Measurements from ENCODE around the gene PKNOX2.

The PKNOX2 gene

DNA sequence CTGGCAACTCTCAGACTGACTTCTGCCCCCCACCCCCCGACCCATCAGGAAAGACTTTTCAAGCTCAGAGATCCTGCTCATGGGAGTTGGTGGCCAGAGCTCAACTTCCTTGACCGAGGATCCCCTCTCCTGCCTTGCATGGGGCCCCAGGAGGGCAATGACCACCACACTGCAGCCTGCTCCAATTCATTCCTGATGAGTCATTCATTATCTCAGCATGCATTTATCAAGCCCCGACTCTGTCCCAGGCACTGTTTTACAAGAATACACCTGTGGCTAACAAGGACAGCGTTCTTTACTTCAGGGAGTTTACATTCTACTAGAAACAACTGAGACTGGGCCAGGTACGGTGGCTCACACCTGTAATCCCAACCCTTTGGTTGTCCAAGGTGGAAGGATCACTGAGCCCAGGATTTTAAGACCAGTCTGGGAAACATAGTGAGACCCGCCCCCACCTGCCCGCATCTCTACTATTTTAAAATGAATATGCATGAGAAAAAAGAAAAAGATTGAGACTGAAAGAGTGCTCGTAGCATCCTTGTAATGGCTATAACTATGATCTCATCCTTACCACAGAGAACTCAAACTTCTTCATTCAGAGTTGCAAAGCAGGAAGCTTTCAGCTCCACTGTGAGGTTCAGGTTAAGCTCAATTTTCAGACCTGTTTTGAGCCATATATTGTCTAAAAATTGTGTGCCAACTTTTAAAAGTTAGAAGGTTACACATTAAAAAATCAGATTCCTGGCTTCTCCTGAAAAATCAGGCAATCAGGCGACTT lies 271.1 kb downstream of the PKNOX2 start:
- Mint-ChIP-seq H3K4me3 (no peak overlapping the region), H3K27me3 (peaks cover 25% of the 10 kb centered on the region)

GRCh38 chr11:125441648-125442410 lies 277.3 kb downstream of the PKNOX2 start:
- Mint-ChIP-seq H3K27me3 (peaks cover 41% of the 10 kb centered on the region), H3K4me3 (no peak overlapping the region), H3K4me1 (ENCODE audit: low read depth) (no peaks in the 10 kb centered on the region), H3K27ac (no peak overlapping the region), H3K9me3 (no peaks in the 10 kb centered on the region), H3K36me3 (ENCODE audit: low read depth) (no peaks in the 10 kb centered on the region)

More for the DNA sequence above, 271.1 kb downstream of the PKNOX2 start:
- Mint-ChIP-seq H3K36me3 (ENCODE audit: low read depth) (no peaks in the 10 kb centered on the region), H3K4me1 (ENCODE audit: low read depth) (no peaks in the 10 kb centered on the region), H3K9me3 (no peaks in the 10 kb centered on the region), H3K27ac (no peak overlapping the region)

DNA sequence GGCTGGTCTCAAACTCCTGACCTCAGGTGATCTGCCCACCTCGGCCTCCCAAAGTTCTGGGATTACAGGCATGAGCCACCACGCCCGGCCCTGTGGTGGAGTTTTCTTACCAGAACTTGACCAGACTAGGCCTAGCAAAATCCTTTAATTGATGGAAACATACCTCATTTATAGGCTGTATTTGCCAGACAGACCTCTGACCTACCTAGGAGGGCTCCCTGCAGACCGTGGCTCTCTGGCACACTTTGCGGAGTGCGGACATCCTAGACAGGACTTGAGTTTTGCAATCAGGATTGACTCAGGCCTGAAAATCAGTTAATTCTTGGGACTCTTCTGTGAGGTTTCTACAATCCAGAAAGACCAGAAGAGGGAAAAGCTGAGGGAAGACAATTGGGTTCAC lies 278.4 kb downstream of the PKNOX2 start:
- Mint-ChIP-seq H3K4me1 (ENCODE audit: low read depth) (no peaks in the 10 kb centered on the region), H3K36me3 (ENCODE audit: low read depth) (no peaks in the 10 kb centered on the region), H3K4me3 (no peak overlapping the region), H3K27me3 (peaks cover 35% of the 10 kb centered on the region), H3K27ac (no peak overlapping the region), H3K9me3 (no peaks in the 10 kb centered on the region)

- Mint-ChIP-seq H3K4me3 (no peak overlapping the region), H3K4me1 (ENCODE audit: low read depth) (no peaks in the 10 kb centered on the region), H3K27me3 (peaks cover 33% of the 10 kb centered on the region), H3K27ac (no peak overlapping the region), H3K36me3 (ENCODE audit: low read depth) (no peaks in the 10 kb centered on the region), H3K9me3 (no peaks in the 10 kb centered on the region)
These were observed 279.3 kb downstream of the PKNOX2 start for GRCh38 chr11:125443767-125444311.

GRCh38 chr11:125445731-125446130 lies 281.2 kb downstream of the PKNOX2 start:
- no peaks in the 10 kb centered on the region for H3K9me3 Mint-ChIP-seq
- no peak overlapping the region for H3K27ac Mint-ChIP-seq
- no peaks in the 10 kb centered on the region for H3K36me3 Mint-ChIP-seq (ENCODE audit: low read depth)
- peaks cover 24% of the 10 kb centered on the region for H3K27me3 Mint-ChIP-seq
- no peak overlapping the region for H3K4me3 Mint-ChIP-seq
- H3K4me1 Mint-ChIP-seq (ENCODE audit: low read depth), result no peaks in the 10 kb centered on the region

DNA sequence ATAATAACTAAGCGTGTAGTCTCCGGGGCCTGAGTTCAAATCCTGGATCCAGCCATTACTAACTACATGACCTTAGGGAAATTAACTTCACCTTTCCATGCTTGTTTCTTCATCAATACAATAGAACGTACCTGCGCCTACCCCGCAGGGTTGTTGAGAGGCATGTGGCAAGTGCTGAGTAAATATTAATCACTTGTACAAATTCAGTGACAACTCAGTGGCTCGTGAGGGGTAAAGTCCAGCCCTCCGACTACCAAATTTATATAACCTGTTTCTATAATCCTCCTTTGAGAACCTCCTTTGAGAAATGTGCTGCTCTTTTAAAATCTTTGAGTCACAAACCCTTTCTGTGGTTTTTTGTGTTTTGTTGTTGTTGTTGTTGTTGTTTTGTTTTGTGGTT lies 281.7 kb downstream of the PKNOX2 start:
- H3K4me3 Mint-ChIP-seq, result no peak overlapping the region
- H3K9me3 Mint-ChIP-seq, result no peaks in the 10 kb centered on the region
- H3K4me1 Mint-ChIP-seq (ENCODE audit: low read depth), result no peaks in the 10 kb centered on the region
- no peak overlapping the region for H3K27ac Mint-ChIP-seq
- no peaks in the 10 kb centered on the region for H3K36me3 Mint-ChIP-seq (ENCODE audit: low read depth)
- H3K27me3 Mint-ChIP-seq, result peaks cover 19% of the 10 kb centered on the region

- no peaks in the 10 kb centered on the region for H3K4me1 Mint-ChIP-seq (ENCODE audit: low read depth)
- H3K27me3 Mint-ChIP-seq, result peaks cover 7% of the 10 kb centered on the region
These were observed 283.2 kb downstream of the PKNOX2 start for GRCh38 chr11:125447721-125448120.

DNA sequence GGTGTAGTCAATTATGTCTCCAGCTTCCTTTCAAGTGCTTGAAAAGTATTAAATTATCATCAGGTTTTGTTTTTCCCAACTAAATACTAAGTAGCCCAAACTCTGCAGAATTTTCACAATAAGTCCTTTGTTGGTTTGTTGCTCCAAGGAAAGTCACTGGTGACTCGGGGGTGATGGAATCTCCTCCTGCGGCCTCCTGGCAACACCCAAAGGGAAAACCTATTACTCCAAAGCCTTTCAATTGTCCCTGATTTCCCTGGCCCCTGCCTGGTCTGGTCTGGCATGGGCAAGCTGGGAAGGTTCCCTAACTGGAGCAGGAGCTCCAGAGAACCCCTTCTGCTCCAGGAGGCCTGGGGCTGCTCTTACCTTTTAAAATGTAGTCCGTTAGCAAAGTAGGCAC lies 283.6 kb downstream of the PKNOX2 start:
- Mint-ChIP-seq H3K27me3 (peaks cover 6% of the 10 kb centered on the region), H3K4me1 (ENCODE audit: low read depth) (no peaks in the 10 kb centered on the region), H3K9me3 (no peaks in the 10 kb centered on the region), H3K4me3 (no peak overlapping the region), H3K36me3 (ENCODE audit: low read depth) (no peaks in the 10 kb centered on the region), H3K27ac (no peak overlapping the region)

More at GRCh38 chr11:125447721-125448120, 283.2 kb downstream of the PKNOX2 start:
- Mint-ChIP-seq H3K27ac (no peak overlapping the region), H3K9me3 (no peaks in the 10 kb centered on the region), H3K4me3 (no peak overlapping the region), H3K36me3 (ENCODE audit: low read depth) (no peaks in the 10 kb centered on the region)

DNA sequence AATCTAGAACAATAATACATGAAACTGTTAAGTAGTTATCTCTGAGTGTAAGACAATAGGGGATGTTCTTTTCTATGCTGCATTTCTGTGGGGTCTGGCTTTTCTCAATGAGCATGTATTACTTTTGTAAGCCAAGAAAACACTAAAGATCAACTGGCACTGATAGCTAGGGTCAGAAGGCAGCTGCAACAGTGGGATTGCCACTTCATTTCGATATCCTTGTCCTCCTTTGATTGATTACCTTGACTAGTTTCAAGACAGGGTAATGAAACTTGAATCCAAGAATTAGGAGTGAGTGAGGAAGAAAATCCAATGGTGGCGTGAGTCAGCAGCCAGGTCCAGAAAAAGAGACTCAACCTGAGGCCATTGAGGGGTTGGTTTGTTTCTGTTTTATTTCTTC lies 285.0 kb downstream of the PKNOX2 start:
- Mint-ChIP-seq H3K4me1 (ENCODE audit: low read depth) (no peaks in the 10 kb centered on the region), H3K27ac (no peak overlapping the region), H3K27me3 (no peaks in the 10 kb centered on the region), H3K36me3 (ENCODE audit: low read depth) (no peaks in the 10 kb centered on the region), H3K9me3 (no peaks in the 10 kb centered on the region), H3K4me3 (no peak overlapping the region)

- Mint-ChIP-seq H3K4me3 (no peak overlapping the region), H3K9me3 (no peaks in the 10 kb centered on the region)
These were observed 287.0 kb downstream of the PKNOX2 start for GRCh38 chr11:125451400-125452124.

DNA sequence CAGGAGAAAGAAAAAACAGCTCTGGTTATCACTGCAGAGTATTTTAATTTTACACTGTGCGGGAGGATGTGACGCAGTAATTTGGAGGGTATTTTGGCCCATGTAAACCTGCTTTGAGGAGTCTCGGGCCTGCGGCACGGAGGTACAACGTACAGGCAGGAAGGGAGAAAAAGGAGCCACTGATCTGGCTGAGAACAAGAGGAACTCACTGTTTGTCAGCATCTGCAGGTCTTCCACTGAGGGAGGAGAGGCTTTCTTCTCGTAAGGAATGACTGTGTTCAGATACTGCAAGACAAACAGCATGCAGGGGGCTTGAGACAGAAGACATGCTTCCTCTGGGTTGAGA lies 287.5 kb downstream of the PKNOX2 start:
- Mint-ChIP-seq H3K4me3 (no peak overlapping the region), H3K4me1 (ENCODE audit: low read depth) (no peaks in the 10 kb centered on the region), H3K27me3 (no peaks in the 10 kb centered on the region), H3K36me3 (ENCODE audit: low read depth) (no peaks in the 10 kb centered on the region), H3K9me3 (no peaks in the 10 kb centered on the region), H3K27ac (no peak overlapping the region)

More at GRCh38 chr11:125451400-125452124, 287.0 kb downstream of the PKNOX2 start:
- Mint-ChIP-seq H3K27me3 (no peaks in the 10 kb centered on the region), H3K4me1 (ENCODE audit: low read depth) (no peaks in the 10 kb centered on the region), H3K36me3 (ENCODE audit: low read depth) (no peaks in the 10 kb centered on the region), H3K27ac (no peak overlapping the region)

DNA sequence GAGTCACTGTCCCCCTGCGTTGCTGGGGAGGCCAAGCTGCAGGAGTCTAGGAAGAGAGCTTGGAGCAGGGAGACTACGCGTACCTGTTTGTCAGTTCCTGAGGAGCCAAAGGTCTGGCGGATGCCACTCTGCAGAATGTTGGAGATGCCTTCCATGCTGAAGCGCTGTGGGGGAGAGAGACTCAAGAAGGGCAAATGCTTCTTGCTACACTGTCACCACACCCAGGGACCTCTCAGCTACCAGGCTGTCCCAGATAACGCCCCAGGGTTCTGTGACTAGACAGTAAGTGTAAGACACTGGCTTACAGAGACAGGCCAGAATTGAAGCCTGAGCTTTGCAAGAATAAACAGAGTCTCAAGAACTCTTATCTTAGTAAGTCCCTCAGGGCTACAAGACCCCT lies 289.5 kb downstream of the PKNOX2 start:
- no peaks in the 10 kb centered on the region for H3K9me3 Mint-ChIP-seq
- no peaks in the 10 kb centered on the region for H3K27me3 Mint-ChIP-seq
- no peaks in the 10 kb centered on the region for H3K4me1 Mint-ChIP-seq (ENCODE audit: low read depth)
- H3K36me3 Mint-ChIP-seq (ENCODE audit: low read depth), result no peaks in the 10 kb centered on the region
- no peak overlapping the region for H3K27ac Mint-ChIP-seq
- H3K4me3 Mint-ChIP-seq, result no peak overlapping the region

DNA sequence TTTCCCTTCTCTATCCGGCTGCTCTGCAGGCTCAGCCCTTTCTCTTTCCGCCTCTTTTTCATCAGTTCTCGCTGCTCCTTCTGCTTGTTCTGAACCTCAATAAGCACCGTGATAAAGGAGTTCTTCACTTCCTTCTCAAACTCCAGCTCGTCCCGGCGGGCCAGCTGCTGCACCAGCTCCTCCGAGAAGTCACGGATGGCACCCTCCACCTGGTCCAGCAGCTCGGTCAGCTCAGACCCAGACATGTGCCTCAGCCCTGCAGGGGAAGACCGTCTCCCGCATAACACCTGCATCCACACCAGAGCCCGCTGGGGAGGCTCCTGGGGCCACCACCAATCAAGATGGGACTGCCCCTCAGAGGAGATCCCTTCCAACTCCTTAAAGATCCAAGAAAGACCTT lies 291.3 kb downstream of the PKNOX2 start:
- no peaks in the 10 kb centered on the region for H3K9me3 Mint-ChIP-seq
- no peak overlapping the region for H3K4me3 Mint-ChIP-seq
- H3K36me3 Mint-ChIP-seq (ENCODE audit: low read depth), result no peaks in the 10 kb centered on the region
- H3K27me3 Mint-ChIP-seq, result no peaks in the 10 kb centered on the region
- no peaks in the 10 kb centered on the region for H3K4me1 Mint-ChIP-seq (ENCODE audit: low read depth)
- H3K27ac Mint-ChIP-seq, result no peak overlapping the region

DNA sequence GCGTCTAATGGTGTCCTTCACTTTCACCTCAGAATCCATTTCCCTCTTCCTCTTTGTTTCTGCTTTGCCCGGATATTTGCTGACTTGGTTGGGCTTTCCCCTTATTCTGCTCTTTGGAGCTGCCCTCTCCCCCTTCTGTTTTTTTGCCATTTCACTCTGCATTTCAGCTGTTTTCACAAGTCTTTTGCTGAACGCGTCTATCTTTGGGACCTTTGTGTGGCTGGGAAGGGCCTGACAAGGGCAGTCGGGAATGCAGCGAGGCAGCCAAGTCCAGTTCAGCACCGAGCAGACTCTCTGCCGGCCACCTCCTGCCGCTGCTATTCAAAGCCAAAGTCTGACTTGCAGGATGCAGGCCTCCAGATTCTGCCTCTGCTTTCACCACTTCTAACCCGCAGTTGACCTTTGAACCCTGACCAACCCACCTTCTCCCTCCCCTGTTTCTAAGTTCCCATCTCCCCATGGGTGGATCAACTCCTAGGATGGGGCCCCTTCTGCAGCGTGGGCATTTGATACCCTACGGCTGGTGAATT lies 293.3 kb downstream of the PKNOX2 start:
- Mint-ChIP-seq H3K4me1 (ENCODE audit: low read depth) (no peaks in the 10 kb centered on the region), H3K27ac (no peak overlapping the region), H3K9me3 (no peaks in the 10 kb centered on the region), H3K27me3 (no peaks in the 10 kb centered on the region), H3K4me3 (no peak overlapping the region), H3K36me3 (ENCODE audit: low read depth) (no peaks in the 10 kb centered on the region)

DNA sequence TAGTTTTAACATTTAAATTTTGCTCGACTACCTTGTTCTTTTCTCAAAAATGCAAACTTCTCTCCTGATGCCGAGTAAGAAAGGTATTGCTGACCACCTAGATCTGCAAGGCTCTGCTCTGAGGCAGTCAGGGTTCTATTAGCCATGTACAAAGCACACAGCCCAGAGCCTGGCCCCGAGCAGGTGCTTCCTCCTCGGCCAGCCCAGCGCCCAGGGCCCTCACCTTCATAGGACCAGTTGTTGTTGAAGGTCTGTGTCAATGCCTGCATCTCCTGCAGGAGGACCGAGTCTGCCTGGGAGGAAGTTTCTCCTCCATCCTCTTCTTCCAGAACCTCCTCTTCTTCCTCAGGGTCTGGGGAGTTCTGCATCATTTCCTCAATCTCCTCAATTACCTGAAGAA lies 295.7 kb downstream of the PKNOX2 start:
- H3K4me1 Mint-ChIP-seq (ENCODE audit: low read depth), result no peaks in the 10 kb centered on the region
- no peak overlapping the region for H3K27ac Mint-ChIP-seq
- H3K9me3 Mint-ChIP-seq, result no peaks in the 10 kb centered on the region
- H3K36me3 Mint-ChIP-seq (ENCODE audit: low read depth), result no peaks in the 10 kb centered on the region
- H3K27me3 Mint-ChIP-seq, result peaks cover 4% of the 10 kb centered on the region
- no peak overlapping the region for H3K4me3 Mint-ChIP-seq
